ENCODE results near the gene TRPV2. TPM values are rescaled to one million over a fixed set of nuclear protein-coding genes. Genes with fewer than 3 reads are reported as not detected.

TRPV2 gene
- total and polyA plus RNA-seq, 10 of the 15 experiments (the other 5 are each of a cell fraction or from before 2014, with no cell fraction given) = 8.9 to 94.4 (median 54.1) TPM

- Histone ChIP-seq H3K79me2 (ENCODE audit: control insufficient read depth, insufficient read depth, low read length) (peaks cover 55% of the 10 kb centered on the region), H3K4me1 (ENCODE audit: control insufficient read depth, insufficient read depth, low read length) (peaks cover 13% of the 10 kb centered on the region), H3K4me3 (peak overlapping the region; percentile 97), H2AFZ (ENCODE audit: control insufficient read depth, low read depth, low read length) (no peak overlapping the region), H3K36me3 (ENCODE audit: control insufficient read depth in 2 of 2, insufficient read depth in 2 of 2, low read length in 1 of 2) (peaks cover 24 to 39% of the 10 kb centered on the region in 2 experiments), H3K4me2 (ENCODE audit: control insufficient read depth, insufficient read depth) (peak overlapping the region; percentile 97), H4K20me1 (ENCODE audit: control insufficient read depth, insufficient read depth) (peaks cover 6% of the 10 kb centered on the region), H3K27ac (ENCODE audit: control insufficient read depth, insufficient read depth) (peak overlapping the region; percentile 79), H3K9ac (ENCODE audit: control insufficient read depth, insufficient read depth, low read length) (peak overlapping the region; percentile 95), H3K9me3 (replicated peaks; ENCODE audit: control insufficient read depth, insufficient read depth, low read length) (no peaks in the 10 kb centered on the region; the same call in 2 of the 3 replicates), H3K27me3 (replicated peaks in 1 of 2; ENCODE audit: control insufficient read depth in 2 of 2, insufficient read depth in 2 of 2, low read length in 1 of 2) (no peaks in the 10 kb centered on the region)
- ATAC-seq = no peak
- ChIA-PET RAD21 (ENCODE audit: unreplicated experiment) (interaction anchor here (0.8 to 5.4 kb wide), 6 partner anchors 10 to 224 kb away, joined by 3 to 82 read pairs (median 4); partner anchors contain the start of gene TRPV2), CTCF (interaction anchor here (0.6 to 4.4 kb wide), 12 partner anchors 9 to 156 kb away, joined by 3 to 35 read pairs (median 6); partner anchors contain the start of genes CENPV and TRPV2), SMC1A (ENCODE audit: uncharacterized antibody, unreplicated experiment) (interaction anchor here (0.9 to 2.6 kb wide), 8 partner anchors 11 to 94 kb away, joined by 3 to 23 read pairs (median 5); partner anchors contain the start of genes TRPV2 and UBB), POLR2A (interaction anchor here (0.6 to 2.4 kb wide), 4 partner anchors 23 to 157 kb away, joined by 3 to 22 read pairs (median 4); partner anchors contain the start of gene TRPV2)
- DNase-seq (ENCODE audit: low read depth, low spot score) = no peak
- 62% methylated on average over 1 of the region's 1 CpG for WGBS (ENCODE audit: insufficient coverage, insufficient replicate concordance, low lambda C conversion rate, missing lambda C conversion rate)
- intact Hi-C loops (cut with micrococcal nuclease; ENCODE audit: unreplicated experiment) (no loop called here), in situ Hi-C loops (cut with MboI) (no loop called here)
- FAIRE-seq = no peak
- no TSS peak for BruUV-seq (replicated peaks)
- TF ChIP-seq MXI1 (IDR thresholded peaks at IDR 0.05; ENCODE audit: low read depth, low read length) = no peak
- TF ChIP-seq NFYA (IDR thresholded peaks at IDR 0.05; ENCODE audit: borderline replicate concordance, low read depth, low read length) = no peak
- 0 out of 2 replicates have a peak, but pooled peaks have one; percentile 8 for TF ChIP-seq FOXM1 (IDR thresholded peaks at IDR 0.05; ENCODE audit: low read depth, low read length)
- no peak for TF ChIP-seq ZBTB40 (IDR thresholded peaks at IDR 0.05; ENCODE audit: borderline replicate concordance)
- TF ChIP-seq CREB1 (IDR thresholded peaks at IDR 0.05; ENCODE audit: low read depth) = no peak
- no peak for TF ChIP-seq CUX1 (IDR thresholded peaks at IDR 0.05; ENCODE audit: insufficient replicate concordance, low read depth, low read length)
- TF ChIP-seq PML (IDR thresholded peaks at IDR 0.05; ENCODE audit: low read length) = no peak
- 0 out of 2 replicates have a peak, but pooled peaks have one; percentile 19 for TF ChIP-seq RUNX3 (IDR thresholded peaks at IDR 0.05; ENCODE audit: low read length)
- no peak for TF ChIP-seq MYB (IDR thresholded peaks at IDR 0.05; ENCODE audit: borderline replicate concordance, low read depth, low read length)
- no peak for TF ChIP-seq STAT3 (IDR thresholded peaks at IDR 0.05; ENCODE audit: low read depth, low read length)
Observed at GRCh38 chr17:16442141-16442540, 26.8 kb downstream of the TRPV2 start.

All from GM12878 (cell line).